Astrocyte (in vitro differentiated cells and primary cell): ENCODE data around the gene NAV2. TPM values are rescaled to one million over a fixed set of nuclear protein-coding genes. Genes with fewer than 3 reads are reported as not detected.
A peak's percentile ranks its signal among the peaks of the same experiment; 100 is the strongest.

Source experiments
- DNase-seq: peaks from one replicate; pipeline ENCODE4 v3.0.0-alpha.2; 2010; ENCODE audit warnings: low read depth
- FAIRE-seq: peaks from 2 replicates; lab custom pipeline; 2011; peaks lifted over from hg19 to GRCh38; lab: Jason Lieb, UNC
- H2AFZ ChIP-seq: 2 replicates; pipeline ENCODE4 v1.6.0; 2012; ENCODE audit warnings: low read depth, low read length, inconsistent platforms
- H3K27ac ChIP-seq: 2 replicates; pipeline ENCODE4 v1.5.1; 2011; ENCODE audit warnings: low read depth, low read length, inconsistent platforms
- H3K27me3 ChIP-seq: 2 replicates; pipeline ENCODE4 v1.6.0; 2011; ENCODE audit warnings: low read length, inconsistent platforms; ENCODE audit not compliant: insufficient read depth
- H3K36me3 ChIP-seq: 2 replicates; pipeline ENCODE4 v1.5.1; 2011; ENCODE audit warnings: low read length, inconsistent platforms; ENCODE audit not compliant: insufficient read depth
- H3K4me1 ChIP-seq: 2 replicates; pipeline ENCODE4 v1.5.1; 2011; ENCODE audit warnings: low read length, inconsistent platforms; ENCODE audit not compliant: insufficient read depth
- H3K4me2 ChIP-seq: 2 replicates; pipeline ENCODE4 v1.6.0; 2012; ENCODE audit warnings: low read length, inconsistent platforms
- H3K4me3 ChIP-seq: 2 replicates; pipeline ENCODE4 v1.5.1; 2011; ENCODE audit warnings: low read depth, mild to moderate bottlenecking, low read length, inconsistent platforms; ENCODE audit not compliant: insufficient read depth
- H3K79me2 ChIP-seq: 2 replicates; pipeline ENCODE4 v1.6.0; 2012; ENCODE audit warnings: mild to moderate bottlenecking, low read length, inconsistent platforms; ENCODE audit not compliant: insufficient read depth
- H3K9ac ChIP-seq: 2 replicates; pipeline ENCODE4 v1.6.0; 2012; ENCODE audit warnings: mild to moderate bottlenecking, low read length, inconsistent platforms
- H3K9me3 ChIP-seq: 2 replicates; pipeline ENCODE4 v1.5.1; 2012; ENCODE audit warnings: low read depth, mild to moderate bottlenecking, low read length, inconsistent platforms; ENCODE audit not compliant: insufficient read depth
- H4K20me1 ChIP-seq: 2 replicates; pipeline ENCODE4 v1.6.0; 2012; ENCODE audit warnings: low read length, inconsistent platforms; ENCODE audit not compliant: insufficient read depth
- H3K27ac Mint-ChIP-seq: one replicate; pipeline ENCODE4 v1.8.0; 2021; ENCODE audit warnings: mild to moderate bottlenecking, mixed read lengths; ENCODE audit not compliant: unreplicated experiment
- H3K27me3 Mint-ChIP-seq: one replicate; pipeline ENCODE4 v1.8.0; 2021; ENCODE audit warnings: low read depth, mixed read lengths; ENCODE audit not compliant: unreplicated experiment
- H3K36me3 Mint-ChIP-seq: one replicate; pipeline ENCODE4 v1.8.0; 2021; ENCODE audit warnings: low read depth, mixed read lengths; ENCODE audit not compliant: unreplicated experiment
- H3K4me1 Mint-ChIP-seq: one replicate; pipeline ENCODE4 v1.8.0; 2021; ENCODE audit warnings: low read depth, mixed read lengths; ENCODE audit not compliant: unreplicated experiment
- H3K4me3 Mint-ChIP-seq: one replicate; pipeline ENCODE4 v1.8.0; 2021; ENCODE audit warnings: mild to moderate bottlenecking, moderate library complexity, mixed read lengths; ENCODE audit not compliant: unreplicated experiment
- H3K9me3 Mint-ChIP-seq: one replicate; pipeline ENCODE4 v1.8.0; 2021; ENCODE audit warnings: mild to moderate bottlenecking, mixed read lengths; ENCODE audit not compliant: unreplicated experiment
- EZH2 ChIP-seq: IDR thresholded peaks from 2 replicates; pipeline ENCODE4 v1.6.1; 2012; ENCODE audit warnings: mild to moderate bottlenecking, low read length, inconsistent platforms; ENCODE audit not compliant: insufficient read depth
- total RNA-seq: library from RNA; stranded (reverse); gene quantifications from 2 replicates; pipeline ENCODE4 v1.2.1, GENCODE V29; 2021
- TF ChIP-seq, protein P1 (sequence below): IDR thresholded peaks from 2 replicates; pipeline ENCODE4 v1.5.1; 2011; ENCODE audit warnings: low read depth, mild to moderate bottlenecking, inconsistent platforms, low read length, moderate library complexity; ENCODE audit not compliant: insufficient read depth

Gene NAV2
- total RNA-seq, 1 donor from 2014 or later, result 20.6 TPM

- H3K4me3 Mint-ChIP-seq, result no peak overlapping the region
Observed at GRCh38 chr11:20045098-20045688, 332.6 kb downstream of the NAV2 start.

GRCh38 chr11:20046416-20046815, 333.8 kb downstream of the NAV2 start:
- Histone ChIP-seq H3K27me3 (no peaks in the 10 kb centered on the region), H4K20me1 (peaks cover 11% of the 10 kb centered on the region), H3K9ac (no peak overlapping the region), H3K36me3 (peaks cover 4% of the 10 kb centered on the region), H3K4me3 (no peak overlapping the region), H3K27ac (no peak overlapping the region), H2AFZ (no peak overlapping the region), H3K79me2 (no peaks in the 10 kb centered on the region), H3K4me1 (peaks cover 9% of the 10 kb centered on the region), H3K4me2 (no peak overlapping the region), H3K9me3 (no peaks in the 10 kb centered on the region)
- Mint-ChIP-seq H3K27ac (peak overlapping the region; percentile 43), H3K36me3 (peaks cover 26% of the 10 kb centered on the region), H3K9me3 (no peaks in the 10 kb centered on the region), H3K4me1 (peaks cover 48% of the 10 kb centered on the region), H3K4me3 (no peak overlapping the region), H3K27me3 (no peaks in the 10 kb centered on the region)
- DNase-seq, result no peak
- FAIRE-seq, result no peak
- TF ChIP-seq, protein P1, sequence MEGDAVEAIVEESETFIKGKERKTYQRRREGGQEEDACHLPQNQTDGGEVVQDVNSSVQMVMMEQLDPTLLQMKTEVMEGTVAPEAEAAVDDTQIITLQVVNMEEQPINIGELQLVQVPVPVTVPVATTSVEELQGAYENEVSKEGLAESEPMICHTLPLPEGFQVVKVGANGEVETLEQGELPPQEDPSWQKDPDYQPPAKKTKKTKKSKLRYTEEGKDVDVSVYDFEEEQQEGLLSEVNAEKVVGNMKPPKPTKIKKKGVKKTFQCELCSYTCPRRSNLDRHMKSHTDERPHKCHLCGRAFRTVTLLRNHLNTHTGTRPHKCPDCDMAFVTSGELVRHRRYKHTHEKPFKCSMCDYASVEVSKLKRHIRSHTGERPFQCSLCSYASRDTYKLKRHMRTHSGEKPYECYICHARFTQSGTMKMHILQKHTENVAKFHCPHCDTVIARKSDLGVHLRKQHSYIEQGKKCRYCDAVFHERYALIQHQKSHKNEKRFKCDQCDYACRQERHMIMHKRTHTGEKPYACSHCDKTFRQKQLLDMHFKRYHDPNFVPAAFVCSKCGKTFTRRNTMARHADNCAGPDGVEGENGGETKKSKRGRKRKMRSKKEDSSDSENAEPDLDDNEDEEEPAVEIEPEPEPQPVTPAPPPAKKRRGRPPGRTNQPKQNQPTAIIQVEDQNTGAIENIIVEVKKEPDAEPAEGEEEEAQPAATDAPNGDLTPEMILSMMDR, result no peak
- no peak for TF ChIP-seq EZH2

More at GRCh38 chr11:20045098-20045688, 332.6 kb downstream of the NAV2 start:
- H3K9me3 Mint-ChIP-seq, result no peaks in the 10 kb centered on the region
- no peak overlapping the region for H3K9ac ChIP-seq
- FAIRE-seq, result no peak
- peaks cover 29% of the 10 kb centered on the region for H3K36me3 Mint-ChIP-seq
- no peaks in the 10 kb centered on the region for H3K79me2 ChIP-seq
- H3K36me3 ChIP-seq, result peaks cover 4% of the 10 kb centered on the region
- peaks cover 11% of the 10 kb centered on the region for H4K20me1 ChIP-seq
- H3K27me3 Mint-ChIP-seq, result no peaks in the 10 kb centered on the region
- H3K4me1 Mint-ChIP-seq, result peaks cover 38% of the 10 kb centered on the region
- no peak overlapping the region for H3K4me3 ChIP-seq
- DNase-seq, result no peak
- no peak overlapping the region for H3K27ac Mint-ChIP-seq
- H3K27me3 ChIP-seq, result no peaks in the 10 kb centered on the region
- peaks cover 7% of the 10 kb centered on the region for H3K4me1 ChIP-seq
- no peak overlapping the region for H3K4me2 ChIP-seq
- no peaks in the 10 kb centered on the region for H3K9me3 ChIP-seq
- no peak overlapping the region for H3K27ac ChIP-seq
- no peak overlapping the region for H2AFZ ChIP-seq
- TF ChIP-seq, protein P1, result no peak
- no peak for TF ChIP-seq EZH2

DNA sequence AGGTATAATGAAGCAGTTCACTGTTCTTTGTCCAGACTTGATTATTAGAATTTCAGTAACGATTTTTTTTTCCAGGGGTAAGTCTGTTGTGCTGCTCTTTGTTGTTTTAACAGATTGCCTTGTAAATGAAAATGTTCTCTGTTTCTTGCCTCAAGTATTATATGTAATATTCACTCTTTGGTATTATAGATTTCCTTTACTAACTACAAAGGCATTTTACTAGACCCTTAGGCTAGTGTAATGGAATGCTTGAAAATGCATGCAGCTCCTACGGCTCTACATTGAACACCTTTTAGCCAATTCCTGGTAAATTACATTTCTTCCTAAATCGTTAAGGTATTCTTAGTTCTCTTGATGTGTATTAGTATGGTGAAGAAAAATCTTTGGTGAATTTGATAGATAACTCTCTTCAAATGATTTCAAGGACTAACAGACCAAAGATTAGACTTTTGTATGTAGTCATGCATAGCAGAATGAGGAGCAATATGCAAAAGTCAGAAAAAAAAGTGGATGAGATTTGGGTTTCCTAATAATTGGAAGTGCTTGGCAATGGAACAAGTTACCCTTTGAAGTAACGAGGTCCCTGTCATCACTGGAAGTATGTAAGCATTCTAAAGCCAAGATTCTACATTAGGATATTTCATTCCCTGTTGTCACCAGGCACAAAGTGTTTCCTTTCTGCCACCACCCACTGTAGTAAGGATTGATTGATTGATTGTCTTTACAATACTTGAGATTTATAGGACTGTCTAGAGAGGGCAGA, 334.6 kb downstream of the NAV2 start:
- no peak overlapping the region for H3K4me3 Mint-ChIP-seq
- H3K4me1 Mint-ChIP-seq, result peaks cover 42% of the 10 kb centered on the region
- H4K20me1 ChIP-seq, result peaks cover 8% of the 10 kb centered on the region
- DNase-seq (no peak), FAIRE-seq (peak; percentile 32)
- H3K4me1 ChIP-seq, result peaks cover 4% of the 10 kb centered on the region
- H3K27ac Mint-ChIP-seq, result no peak overlapping the region
- no peak overlapping the region for H3K4me3 ChIP-seq
- TF ChIP-seq, protein P1, result no peak
- no peak for TF ChIP-seq EZH2
- no peak overlapping the region for H3K27ac ChIP-seq
- H3K79me2 ChIP-seq, result no peaks in the 10 kb centered on the region
- H3K27me3 Mint-ChIP-seq, result no peaks in the 10 kb centered on the region
- H2AFZ ChIP-seq, result no peak overlapping the region
- peaks cover 4% of the 10 kb centered on the region for H3K36me3 ChIP-seq
- no peak overlapping the region for H3K9ac ChIP-seq
- H3K36me3 Mint-ChIP-seq, result peaks cover 29% of the 10 kb centered on the region
- no peaks in the 10 kb centered on the region for H3K9me3 Mint-ChIP-seq
- H3K4me2 ChIP-seq, result no peak overlapping the region
- H3K27me3 ChIP-seq, result no peaks in the 10 kb centered on the region
- no peaks in the 10 kb centered on the region for H3K9me3 ChIP-seq
